Keratinocyte (primary cell): ENCODE measurements around the gene COL8A2.

ENCODE experiments used
- CTCF ChIP-seq, 3 experiments: IDR thresholded peaks in 1 of 3; conservative IDR thresholded peaks in 1 of 3; optimal IDR thresholded peaks in 1 of 3; 2 replicates in 2 of 3; 3 replicates in 1 of 3; pipeline versions ENCODE3 to v1.5.1; 2011; ENCODE audit warnings: low read length in 3 of 3, mild to moderate bottlenecking in 3 of 3, moderate library complexity in 2 of 3, control low read depth in 1 of 3, inconsistent platforms in 1 of 3; ENCODE audit not compliant: insufficient read depth in 2 of 3; ENCODE audit errors: extremely low read depth in 1 of 3
- EZH2 ChIP-seq: IDR thresholded peaks from one replicate; pipeline ENCODE4 v1.6.1; 2012; ENCODE audit warnings: inconsistent platforms, mild to moderate bottlenecking, low read length, moderate library complexity

DNA sequence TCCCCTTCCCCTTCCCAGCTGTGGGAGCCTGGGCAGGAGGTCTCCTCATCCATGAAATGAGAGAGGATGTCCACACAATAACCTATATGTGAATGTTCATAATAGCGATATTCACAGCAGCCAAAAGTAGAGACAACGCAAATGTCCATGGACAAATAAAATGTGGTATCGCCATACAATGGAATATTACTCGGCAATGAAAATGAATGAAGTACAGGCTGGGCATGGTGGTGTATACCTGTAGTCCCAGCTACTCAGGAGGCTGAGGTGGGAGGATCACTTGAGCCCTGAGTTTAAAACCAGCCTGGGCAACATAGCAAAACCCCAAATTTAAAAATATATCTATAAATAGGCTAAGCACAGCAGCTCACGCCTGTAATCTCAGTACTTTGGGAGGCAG lies 23.5 kb downstream of the COL8A2 start:
- no peak for TF ChIP-seq EZH2
- TF ChIP-seq CTCF (optimal IDR thresholded peaks at IDR 0.05 in 1 of 3, IDR thresholded peaks at IDR 0.05 in 1 of 3, conservative IDR thresholded peaks at IDR 0.05 in 1 of 3; ENCODE audit: extremely low read depth in 1 of 3, insufficient read depth in 2 of 3, low read length in 3 of 3): no peak
